ENCODE measurements around the gene TPSD1.
"Not testable (repeated sequence)": the region's sequence is repeated elsewhere in the genome, so short reads cannot be mapped to it uniquely, and the experiment has no call there.

TPSD1 gene

GRCh38 chr16:1283996-1284616 is 28.2 kb downstream of the TPSD1 start:
- DNase-seq: no peak

- DNase-seq: no peak
These were observed 30.0 kb downstream of the TPSD1 start for GRCh38 chr16:1285669-1286512.

GRCh38 chr16:1286513-1287094 is 30.7 kb downstream of the TPSD1 start:
- DNase-seq: no peak

GRCh38 chr16:1287982-1288670 is 32.3 kb downstream of the TPSD1 start:
- DNase-seq: no peak

- no peak for DNase-seq
These were observed 33.1 kb downstream of the TPSD1 start for GRCh38 chr16:1288813-1289476.

GRCh38 chr16:1289477-1289866 is 33.6 kb downstream of the TPSD1 start:
- DNase-seq: no peak

- no peak for DNase-seq
These were observed 34.2 kb downstream of the TPSD1 start for GRCh38 chr16:1290063-1290501.

GRCh38 chr16:1290860-1291575 is 35.1 kb downstream of the TPSD1 start:
- DNase-seq: peak; percentile 67

- no peak for DNase-seq
These were observed 35.7 kb downstream of the TPSD1 start for GRCh38 chr16:1291576-1291974.

- DNase-seq: not testable (repeated sequence)
These were observed 36.3 kb downstream of the TPSD1 start for GRCh38 chr16:1292208-1292607.

GRCh38 chr16:1292808-1293207 is 36.9 kb downstream of the TPSD1 start:
- not testable (repeated sequence) for DNase-seq

- DNase-seq: no peak
These were observed 38.2 kb downstream of the TPSD1 start for GRCh38 chr16:1293921-1294656.

- DNase-seq: no peak
These were observed 39.6 kb downstream of the TPSD1 start for GRCh38 chr16:1295465-1295864.

- not testable (repeated sequence) for DNase-seq
These were observed 40.8 kb downstream of the TPSD1 start for GRCh38 chr16:1296688-1297017.

GRCh38 chr16:1297018-1297696 is 41.3 kb downstream of the TPSD1 start:
- DNase-seq: no peak

- no peak for DNase-seq
These were observed 42.5 kb downstream of the TPSD1 start for GRCh38 chr16:1298406-1298805.

- no peak for DNase-seq
These were observed 43.4 kb downstream of the TPSD1 start for GRCh38 chr16:1299012-1299867.

- DNase-seq: no peak
These were observed 44.0 kb downstream of the TPSD1 start for GRCh38 chr16:1299868-1300203.

GRCh38 chr16:1300664-1301476 is 45.0 kb downstream of the TPSD1 start:
- no peak for DNase-seq
